Gastroesophageal sphincter (tissue), 3 donors: Measurements from ENCODE around the gene COMP.

Experiments used
- POLR2A ChIP-seq, 2 donors: fragments of 450-650 bp; IDR thresholded peaks; one replicate each; pipeline ENCODE4 v1.6.1; 2017; ENCODE audit warnings: antibody characterized with exemption in 2 of 2, mild to moderate bottlenecking in 2 of 2, moderate library complexity in 1 of 2
- TF ChIP-seq, protein P1 (sequence below), 4 experiments: fragments of 200-600 bp in 2 of 4; fragments of 450-650 bp in 2 of 4; sonication (generic) in 1 of 4; IDR thresholded peaks; one replicate each; pipeline ENCODE4 v1.5.1; 2017 to 2019; ENCODE audit warnings: antibody characterized with exemption in 4 of 4, mild to moderate bottlenecking in 2 of 4, moderate library complexity in 2 of 4

DNA sequence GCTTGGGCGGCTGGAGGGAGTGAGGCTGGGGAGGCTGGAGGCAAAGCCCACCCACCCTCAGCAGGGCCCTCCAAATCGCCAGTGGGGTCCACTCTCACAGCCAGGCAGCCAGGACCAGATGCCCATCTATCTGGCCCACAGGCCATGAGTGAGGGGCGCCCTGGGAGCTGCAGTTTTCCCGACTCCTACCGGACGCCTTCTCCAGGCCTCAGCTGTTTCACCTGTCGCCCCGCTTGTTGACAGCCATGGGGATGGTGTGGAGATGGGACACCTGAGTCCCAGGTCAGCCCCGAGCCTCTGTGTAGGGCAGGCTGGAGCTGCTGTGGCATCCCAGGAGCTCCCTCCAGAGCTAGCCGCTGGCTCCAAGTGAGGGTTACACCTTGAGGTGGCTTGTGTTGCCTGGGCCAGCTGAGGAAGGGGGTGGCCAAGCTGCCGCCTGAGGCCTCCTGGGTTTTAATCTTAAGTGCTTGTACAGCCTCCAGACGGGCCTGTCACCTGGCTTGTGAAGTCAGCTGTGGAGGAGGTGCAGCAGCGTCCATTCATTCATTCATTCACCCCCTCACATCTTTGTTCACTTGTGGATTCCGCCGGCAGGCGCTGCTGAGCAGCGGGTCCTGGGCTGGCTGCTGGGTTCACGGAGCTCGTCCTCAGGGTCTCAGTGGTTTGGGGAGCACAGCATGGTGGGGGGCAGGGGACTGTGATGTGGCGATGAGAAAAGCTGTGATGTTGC, 52.0 kb downstream of the COMP start:
- TF ChIP-seq POLR2A (IDR thresholded peaks at IDR 0.05), result no peak
- TF ChIP-seq, protein P1, sequence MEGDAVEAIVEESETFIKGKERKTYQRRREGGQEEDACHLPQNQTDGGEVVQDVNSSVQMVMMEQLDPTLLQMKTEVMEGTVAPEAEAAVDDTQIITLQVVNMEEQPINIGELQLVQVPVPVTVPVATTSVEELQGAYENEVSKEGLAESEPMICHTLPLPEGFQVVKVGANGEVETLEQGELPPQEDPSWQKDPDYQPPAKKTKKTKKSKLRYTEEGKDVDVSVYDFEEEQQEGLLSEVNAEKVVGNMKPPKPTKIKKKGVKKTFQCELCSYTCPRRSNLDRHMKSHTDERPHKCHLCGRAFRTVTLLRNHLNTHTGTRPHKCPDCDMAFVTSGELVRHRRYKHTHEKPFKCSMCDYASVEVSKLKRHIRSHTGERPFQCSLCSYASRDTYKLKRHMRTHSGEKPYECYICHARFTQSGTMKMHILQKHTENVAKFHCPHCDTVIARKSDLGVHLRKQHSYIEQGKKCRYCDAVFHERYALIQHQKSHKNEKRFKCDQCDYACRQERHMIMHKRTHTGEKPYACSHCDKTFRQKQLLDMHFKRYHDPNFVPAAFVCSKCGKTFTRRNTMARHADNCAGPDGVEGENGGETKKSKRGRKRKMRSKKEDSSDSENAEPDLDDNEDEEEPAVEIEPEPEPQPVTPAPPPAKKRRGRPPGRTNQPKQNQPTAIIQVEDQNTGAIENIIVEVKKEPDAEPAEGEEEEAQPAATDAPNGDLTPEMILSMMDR (IDR thresholded peaks at IDR 0.05), result no peak
